Measurements from ENCODE around the gene MYCL. TPM values are rescaled to one million over a fixed set of nuclear protein-coding genes. Genes with fewer than 3 reads are reported as not detected.

MYCL gene
- total RNA-seq, 1 experiment from 2014 or later, result 0.78 TPM

DNA sequence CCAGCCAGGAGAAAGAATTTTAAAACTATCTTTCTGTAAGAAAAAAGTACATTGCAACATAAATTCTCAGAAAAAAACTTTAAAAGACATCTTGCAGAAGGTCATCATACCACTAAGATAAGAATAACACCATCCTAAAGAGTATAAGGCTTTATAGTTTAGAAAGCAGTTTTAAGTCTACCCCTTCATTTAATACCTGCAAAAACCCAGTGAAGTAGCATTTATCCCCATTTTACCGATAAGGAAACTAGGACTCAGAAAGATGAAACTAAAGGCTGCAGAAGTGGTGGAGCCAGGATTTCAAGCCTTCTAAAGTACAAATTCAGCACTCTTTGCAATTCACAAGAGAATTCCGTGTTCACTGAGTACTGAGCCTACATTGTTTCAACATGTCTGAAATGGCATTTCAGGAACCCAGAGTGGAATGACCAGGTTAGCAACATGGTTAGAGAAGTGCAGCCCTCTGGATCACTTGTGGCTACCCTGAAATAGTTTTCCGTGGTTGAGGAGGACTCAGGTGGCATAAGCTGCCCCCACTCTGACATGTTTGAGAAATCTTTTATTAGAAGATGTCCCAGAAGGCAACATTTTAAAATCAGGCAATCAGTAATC lies 6.7 kb downstream of the MYCL start:
- H3K9me3 Mint-ChIP-seq (ENCODE audit: low read depth, unreplicated experiment), result no peaks in the 10 kb centered on the region
- H3K4me1 Mint-ChIP-seq (ENCODE audit: low read depth, unreplicated experiment), result peaks cover 29% of the 10 kb centered on the region
- H3K27me3 Mint-ChIP-seq (ENCODE audit: unreplicated experiment), result peaks cover 87% of the 10 kb centered on the region
- TF ChIP-seq, protein P1, sequence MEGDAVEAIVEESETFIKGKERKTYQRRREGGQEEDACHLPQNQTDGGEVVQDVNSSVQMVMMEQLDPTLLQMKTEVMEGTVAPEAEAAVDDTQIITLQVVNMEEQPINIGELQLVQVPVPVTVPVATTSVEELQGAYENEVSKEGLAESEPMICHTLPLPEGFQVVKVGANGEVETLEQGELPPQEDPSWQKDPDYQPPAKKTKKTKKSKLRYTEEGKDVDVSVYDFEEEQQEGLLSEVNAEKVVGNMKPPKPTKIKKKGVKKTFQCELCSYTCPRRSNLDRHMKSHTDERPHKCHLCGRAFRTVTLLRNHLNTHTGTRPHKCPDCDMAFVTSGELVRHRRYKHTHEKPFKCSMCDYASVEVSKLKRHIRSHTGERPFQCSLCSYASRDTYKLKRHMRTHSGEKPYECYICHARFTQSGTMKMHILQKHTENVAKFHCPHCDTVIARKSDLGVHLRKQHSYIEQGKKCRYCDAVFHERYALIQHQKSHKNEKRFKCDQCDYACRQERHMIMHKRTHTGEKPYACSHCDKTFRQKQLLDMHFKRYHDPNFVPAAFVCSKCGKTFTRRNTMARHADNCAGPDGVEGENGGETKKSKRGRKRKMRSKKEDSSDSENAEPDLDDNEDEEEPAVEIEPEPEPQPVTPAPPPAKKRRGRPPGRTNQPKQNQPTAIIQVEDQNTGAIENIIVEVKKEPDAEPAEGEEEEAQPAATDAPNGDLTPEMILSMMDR (IDR thresholded peaks at IDR 0.05; ENCODE audit: unreplicated experiment), result no peak
- CTCF ChIA-PET, result interaction anchor here (1.6 kb wide), 1 partner anchor 12 kb away, joined by 3 read pairs; the partner anchor contains the start of gene TRIT1
- intact Hi-C loops (cut with micrococcal nuclease; ENCODE audit: unreplicated experiment), result no loop called here
- H3K27ac Mint-ChIP-seq (ENCODE audit: unreplicated experiment), result no peak overlapping the region
- no peaks in the 10 kb centered on the region for H3K36me3 Mint-ChIP-seq (ENCODE audit: insufficient read depth, unreplicated experiment)
- BruUV-seq (replicated peaks), result no TSS peak
- DNase-seq, result no peak
- H3K4me3 Mint-ChIP-seq (ENCODE audit: low read depth, unreplicated experiment), result no peak overlapping the region

DNA sequence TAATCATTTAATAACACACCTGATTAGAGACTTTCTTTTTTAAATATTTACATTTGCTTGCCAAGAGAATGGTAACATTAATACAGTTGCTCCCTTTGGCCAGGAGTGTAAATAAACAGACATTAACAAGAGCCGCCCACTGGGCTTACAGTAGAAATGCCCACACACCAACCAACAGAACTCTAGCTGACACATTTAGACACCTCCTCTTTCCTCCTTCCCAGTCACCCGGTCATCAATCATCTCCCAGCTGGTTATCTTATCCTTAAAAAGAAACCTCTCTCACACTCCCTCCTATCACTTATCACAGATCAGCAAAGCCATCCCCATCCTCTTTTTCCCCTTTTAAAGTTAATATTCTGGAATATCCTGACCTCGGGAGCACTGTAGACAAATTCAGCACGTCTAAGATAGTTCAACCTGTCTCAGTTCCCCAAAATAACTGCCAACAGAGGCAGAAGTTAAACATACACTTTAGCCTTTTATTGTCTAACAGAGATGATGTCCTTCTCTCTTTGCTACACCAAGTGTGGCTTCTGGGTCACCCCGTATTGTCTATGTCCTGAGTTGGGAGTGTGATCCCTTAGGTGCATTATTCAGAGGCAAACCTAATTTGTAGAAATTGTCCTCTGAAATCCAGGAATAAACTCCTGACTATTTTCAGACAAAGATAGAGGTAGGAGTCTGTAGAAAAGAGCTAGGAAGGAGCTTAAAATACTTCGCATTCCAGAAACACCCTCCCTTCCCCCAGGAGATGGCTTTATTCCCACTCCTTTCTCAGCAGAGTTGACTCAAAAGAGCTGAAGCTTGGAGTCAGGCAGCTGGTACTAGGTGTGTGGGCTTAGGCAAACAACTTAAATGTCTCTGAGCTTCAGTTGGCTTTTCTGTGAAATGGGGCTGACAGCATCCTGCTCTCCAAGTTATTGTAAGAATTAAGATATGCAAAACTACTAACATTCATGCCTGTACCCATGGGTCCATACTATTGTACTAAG lies 8.8 kb downstream of the MYCL start:
- intact Hi-C loops (cut with micrococcal nuclease; ENCODE audit: unreplicated experiment), result no loop called here
- Mint-ChIP-seq H3K4me3 (ENCODE audit: low read depth, unreplicated experiment) (no peak overlapping the region), H3K9me3 (ENCODE audit: low read depth, unreplicated experiment) (no peaks in the 10 kb centered on the region), H3K36me3 (ENCODE audit: insufficient read depth, unreplicated experiment) (no peaks in the 10 kb centered on the region), H3K27me3 (ENCODE audit: unreplicated experiment) (peaks cover 70% of the 10 kb centered on the region), H3K4me1 (ENCODE audit: low read depth, unreplicated experiment) (peaks cover 18% of the 10 kb centered on the region), H3K27ac (ENCODE audit: unreplicated experiment) (no peak overlapping the region)
- DNase-seq, result peak; percentile 24
- TF ChIP-seq, protein P1 (IDR thresholded peaks at IDR 0.05; ENCODE audit: unreplicated experiment), result no peak
- BruUV-seq (replicated peaks), result no TSS peak
- CTCF ChIA-PET, result interaction anchor here (1.5 to 2.4 kb wide), 2 partner anchors 9 to 26 kb away, joined by 6 to 11 read pairs; partner anchors contain the start of gene MYCL

DNA sequence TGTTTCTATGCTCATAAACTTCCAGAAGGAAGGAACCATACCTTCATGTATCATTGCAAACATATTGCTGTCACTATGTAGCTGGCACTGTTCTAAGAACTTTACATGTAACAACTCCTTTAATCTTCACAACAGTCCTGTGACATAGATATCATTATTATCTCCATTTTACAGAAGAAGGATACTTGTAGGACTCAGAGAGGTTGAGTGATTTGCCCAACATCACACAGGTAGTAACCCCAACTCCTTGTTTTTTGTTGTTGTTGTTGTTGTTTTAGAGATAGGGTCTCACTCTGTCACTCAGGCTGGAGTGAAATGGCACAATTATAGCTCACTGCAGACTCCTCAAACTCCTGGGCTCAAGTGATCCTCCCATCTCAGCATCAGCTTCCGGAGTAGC lies 10.8 kb downstream of the MYCL start:
- intact Hi-C loops (cut with micrococcal nuclease; ENCODE audit: unreplicated experiment), result no loop called here
- CTCF ChIA-PET, result no interaction called here
- no peak overlapping the region for H3K27ac Mint-ChIP-seq (ENCODE audit: unreplicated experiment)
- TF ChIP-seq, protein P1 (IDR thresholded peaks at IDR 0.05; ENCODE audit: unreplicated experiment), result no peak
- no peak overlapping the region for H3K4me3 Mint-ChIP-seq (ENCODE audit: low read depth, unreplicated experiment)
- no peaks in the 10 kb centered on the region for H3K9me3 Mint-ChIP-seq (ENCODE audit: low read depth, unreplicated experiment)
- no TSS peak for BruUV-seq (replicated peaks)
- H3K36me3 Mint-ChIP-seq (ENCODE audit: insufficient read depth, unreplicated experiment), result no peaks in the 10 kb centered on the region
- no peak for DNase-seq
- H3K27me3 Mint-ChIP-seq (ENCODE audit: unreplicated experiment), result peaks cover 54% of the 10 kb centered on the region
- H3K4me1 Mint-ChIP-seq (ENCODE audit: low read depth, unreplicated experiment), result peaks cover 18% of the 10 kb centered on the region

DNA sequence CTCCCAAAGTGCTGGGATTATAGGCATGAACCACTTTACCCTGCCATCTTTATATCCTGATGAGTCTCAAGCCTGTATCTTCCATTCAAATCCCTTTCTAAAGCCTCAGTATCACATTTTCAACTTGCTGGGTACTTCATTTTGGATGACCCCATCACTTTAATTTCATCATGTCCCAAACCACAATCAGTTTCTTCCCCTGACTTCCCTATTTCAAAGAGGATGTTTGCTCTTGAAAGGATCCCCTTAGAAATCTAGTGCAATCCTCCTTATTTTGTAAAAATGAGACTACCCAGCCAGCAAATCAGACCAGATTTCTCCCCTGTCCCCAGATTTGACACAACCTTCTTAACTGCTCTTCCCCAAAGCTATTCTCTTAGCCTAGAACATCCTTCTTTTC lies 11.4 kb downstream of the MYCL start:
- no TSS peak for BruUV-seq (replicated peaks)
- Mint-ChIP-seq H3K27me3 (ENCODE audit: unreplicated experiment) (peaks cover 48% of the 10 kb centered on the region), H3K36me3 (ENCODE audit: insufficient read depth, unreplicated experiment) (no peaks in the 10 kb centered on the region), H3K4me3 (ENCODE audit: low read depth, unreplicated experiment) (no peak overlapping the region), H3K27ac (ENCODE audit: unreplicated experiment) (no peak overlapping the region), H3K9me3 (ENCODE audit: low read depth, unreplicated experiment) (no peaks in the 10 kb centered on the region), H3K4me1 (ENCODE audit: low read depth, unreplicated experiment) (peaks cover 18% of the 10 kb centered on the region)
- TF ChIP-seq, protein P1 (IDR thresholded peaks at IDR 0.05; ENCODE audit: unreplicated experiment), result no peak
- intact Hi-C loops (cut with micrococcal nuclease; ENCODE audit: unreplicated experiment), result no loop called here
- CTCF ChIA-PET, result no interaction called here
- DNase-seq, result no peak

Data from Calu3 (cell line).